CD4-positive, alpha-beta T cell (primary cell): Measurements from ENCODE around the gene ULK2. TPM values are rescaled to one million over a fixed set of nuclear protein-coding genes. Genes with fewer than 3 reads are reported as not detected.
A peak's percentile ranks its signal among the peaks of the same experiment; 100 is the strongest.

Experiments used
- ATAC-seq: fragments of 200-7000 bp; cut with Tn5 transposase; one replicate; pipeline ENCODE4 v1.10.0; 2022; ENCODE audit warnings: mild to moderate bottlenecking; ENCODE audit not compliant: poor library complexity
- CTCF ChIA-PET: fragments of 350-600 bp; sonication (Branson Sonifier 250); formaldehyde crosslinking; loops from one replicate; lab custom pipeline; 2021; ENCODE audit warnings: antibody characterized with exemption, inconsistent platforms; lab: Charles Lee
- POLR2A ChIA-PET: fragments of 350-600 bp; sonication (Branson Sonifier 250); formaldehyde crosslinking; loops from one replicate; lab custom pipeline; 2021; ENCODE audit warnings: antibody characterized with exemption, inconsistent platforms; lab: Charles Lee
- DNase-seq, 14 experiments: peaks; one replicate each; pipeline ENCODE4 v3.0.0-alpha.2; 2013 to 2020; ENCODE audit warnings: mixed read lengths in 2 of 14
- H3K27ac ChIP-seq, 2 donors: one replicate each; pipeline versions ENCODE4 v1.5.1 to v1.7.0; 2013; ENCODE audit warnings: low read length in 2 of 2, low read depth in 1 of 2, mild to moderate bottlenecking in 1 of 2
- H3K27me3 ChIP-seq, 2 experiments: 1 replicate in 1 of 2; 2 replicates in 1 of 2; pipeline versions ENCODE4 v1.6.1 to v1.7.0; 2013; ENCODE audit warnings: low read length in 2 of 2, control low read depth in 1 of 2, mild to moderate bottlenecking in 1 of 2, moderate library complexity in 1 of 2; ENCODE audit not compliant: insufficient read depth in 2 of 2, control insufficient read depth in 1 of 2
- H3K36me3 ChIP-seq: one replicate; pipeline ENCODE4 v1.6.1; 2013; ENCODE audit warnings: low read length, control low read depth; ENCODE audit not compliant: insufficient read depth
- H3K4me1 ChIP-seq: one replicate; pipeline ENCODE4 v1.6.1; 2013; ENCODE audit warnings: low read length, control low read depth; ENCODE audit not compliant: insufficient read depth
- H3K4me3 ChIP-seq: one replicate; pipeline ENCODE4 v1.5.1; 2013; ENCODE audit warnings: mild to moderate bottlenecking, low read length, moderate library complexity
- H3K9me3 ChIP-seq, 2 experiments: 1 replicate in 1 of 2; 2 replicates in 1 of 2; pipeline versions ENCODE4 v1.6.1 to v1.7.0; 2013; ENCODE audit warnings: low read length in 2 of 2, mild to moderate bottlenecking in 2 of 2, control low read depth in 1 of 2, moderate library complexity in 1 of 2; ENCODE audit not compliant: control insufficient read depth in 1 of 2, insufficient read depth in 1 of 2
- H3K27ac Mint-ChIP-seq: one replicate; pipeline ENCODE4 v1.8.0; 2020; ENCODE audit warnings: mixed read lengths
- H3K27me3 Mint-ChIP-seq: one replicate; pipeline ENCODE4 v1.8.0; 2021; ENCODE audit warnings: mixed read lengths
- H3K36me3 Mint-ChIP-seq: one replicate; pipeline ENCODE4 v1.8.0; 2021; ENCODE audit warnings: low read depth, mixed read lengths
- H3K4me1 Mint-ChIP-seq: one replicate; pipeline ENCODE4 v1.8.0; 2021; ENCODE audit warnings: low read depth, mixed read lengths
- H3K4me3 Mint-ChIP-seq: one replicate; pipeline ENCODE4 v1.8.0; 2020; ENCODE audit warnings: mild to moderate bottlenecking, mixed read lengths
- H3K9me3 Mint-ChIP-seq: one replicate; pipeline ENCODE4 v1.8.0; 2020; ENCODE audit warnings: mixed read lengths
- CTCF ChIP-seq: fragments of 200-600 bp; IDR thresholded peaks from one replicate; pipeline ENCODE4 v1.8.0; 2022; ENCODE audit warnings: antibody characterized with exemption, mild to moderate bottlenecking
- intact Hi-C, 2 experiments: fragments of 100-400 bp; cut with DNase I in 1 of 2; cut with micrococcal nuclease in 1 of 2; formaldehyde crosslinking; loops; one replicate each; pipeline versions ENCODE4 v1.15.1 to v1.9.0; 2023 to 2025; cut with DNase I, micrococcal nuclease
- total RNA-seq, 174 experiments: library from RNA in 2 of 174; stranded (reverse) in 2 of 174; gene quantifications; one replicate each; pipeline ENCODE4 v1.2.3 and lab custom pipeline; 2021 to 2026

ULK2 gene
- total RNA-seq, 2 experiments from 2014 or later, result 17.1 to 18.3 TPM

GRCh38 chr17:19763416-19763815 is 104.3 kb downstream of the ULK2 start:
- Histone ChIP-seq H3K27me3 (no peaks in the 10 kb centered on the region), H3K27ac (no peak overlapping the region), H3K36me3 (no peaks in the 10 kb centered on the region), H3K4me3 (no peak overlapping the region), H3K4me1 (peaks cover 28% of the 10 kb centered on the region), H3K9me3 (no peaks in the 10 kb centered on the region)
- H3K27ac Mint-ChIP-seq, result no peak overlapping the region
- CTCF ChIA-PET, result interaction anchor here (1.4 to 2.0 kb wide), 4 partner anchors 19 to 400 kb away, joined by 4 to 10 read pairs (median 8); partner anchors contain the start of gene B9D1
- H3K27me3 Mint-ChIP-seq, result no peaks in the 10 kb centered on the region
- POLR2A ChIA-PET, result interaction anchor here (1.2 to 3.1 kb wide), 3 partner anchors 9 to 115 kb away, joined by 4 to 17 read pairs (median 14); partner anchors contain the start of gene ALDH3A2
- no peak for ATAC-seq
- no peaks in the 10 kb centered on the region for H3K36me3 Mint-ChIP-seq
- no peak for TF ChIP-seq CTCF
- no peak overlapping the region for H3K4me3 Mint-ChIP-seq
- no peak for DNase-seq
- intact Hi-C loops, result loop anchor here in 1 of 2 experiments (5.0 kb wide), 1 partner anchor 116 kb away; the partner anchor contains the start of gene ALDH3A2
- H3K9me3 Mint-ChIP-seq, result no peaks in the 10 kb centered on the region
- peaks cover 25% of the 10 kb centered on the region for H3K4me1 Mint-ChIP-seq

GRCh38 chr17:19762515-19762961 is 105.2 kb downstream of the ULK2 start:
- H3K27ac Mint-ChIP-seq, result no peak overlapping the region
- H3K36me3 Mint-ChIP-seq, result no peaks in the 10 kb centered on the region
- Histone ChIP-seq H3K27ac (no peak overlapping the region), H3K27me3 (peaks cover 0 to 1% of the 10 kb centered on the region in 2 experiments), H3K36me3 (no peaks in the 10 kb centered on the region), H3K9me3 (no peaks in the 10 kb centered on the region), H3K4me1 (peaks cover 20% of the 10 kb centered on the region), H3K4me3 (no peak overlapping the region)
- intact Hi-C loops, result loop anchor here (1.0 to 5.0 kb wide), 3 partner anchors 115 to 399 kb away; partner anchors contain the start of gene ALDH3A2 (in 1 of the 2)
- ATAC-seq (peak; percentile 80), DNase-seq (peak; percentile 31 to 80 (median 62))
- TF ChIP-seq CTCF, result peak; percentile 71
- H3K27me3 Mint-ChIP-seq, result no peaks in the 10 kb centered on the region
- H3K4me1 Mint-ChIP-seq, result peaks cover 17% of the 10 kb centered on the region
- no peak overlapping the region for H3K4me3 Mint-ChIP-seq
- H3K9me3 Mint-ChIP-seq, result no peaks in the 10 kb centered on the region
- CTCF ChIA-PET, result interaction anchor here (0.5 to 2.0 kb wide), 13 partner anchors 9 to 474 kb away, joined by 3 to 12 read pairs (median 5); partner anchors contain the start of genes ALDH3A2 and B9D1
- POLR2A ChIA-PET, result interaction anchor here (1.2 to 3.1 kb wide), 3 partner anchors 9 to 114 kb away, joined by 4 to 17 read pairs (median 14); partner anchors contain the start of gene ALDH3A2

- Histone ChIP-seq H3K4me3 (no peak overlapping the region), H3K4me1 (peaks cover 4% of the 10 kb centered on the region), H3K27me3 (peaks cover 0 to 5% of the 10 kb centered on the region in 2 experiments), H3K9me3 (no peaks in the 10 kb centered on the region), H3K36me3 (no peaks in the 10 kb centered on the region), H3K27ac (no peak overlapping the region)
- POLR2A ChIA-PET, result no interaction called here
- no peak for DNase-seq
- Mint-ChIP-seq H3K4me1 (peaks cover 6% of the 10 kb centered on the region), H3K4me3 (no peak overlapping the region), H3K27me3 (peaks cover 7% of the 10 kb centered on the region), H3K27ac (no peak overlapping the region), H3K9me3 (no peaks in the 10 kb centered on the region), H3K36me3 (no peaks in the 10 kb centered on the region)
- intact Hi-C loops, result loop anchor here in 1 of 2 experiments (5.0 kb wide), 1 partner anchor 113 kb away; the partner anchor contains the start of gene ALDH3A2
- CTCF ChIA-PET, result interaction anchor here (1.3 kb wide), 1 partner anchor 16 kb away, joined by 5 read pairs; no protein-coding TSS in a partner anchor
- TF ChIP-seq CTCF, result no peak
- no peak for ATAC-seq
Observed at GRCh38 chr17:19760746-19761145, 107.0 kb downstream of the ULK2 start.
